GM11168 (cell line): ENCODE results near the gene GATD1.

Experiments used
- in situ Hi-C: fragments of 300-500 bp; cut with MboI; formaldehyde crosslinking; loops from one replicate; pipeline ENCODE4 v1.12.0; 2022; ENCODE audit warnings: low sequenced_read_pairs; ENCODE audit not compliant: unreplicated experiment

GATD1 gene, protein sequence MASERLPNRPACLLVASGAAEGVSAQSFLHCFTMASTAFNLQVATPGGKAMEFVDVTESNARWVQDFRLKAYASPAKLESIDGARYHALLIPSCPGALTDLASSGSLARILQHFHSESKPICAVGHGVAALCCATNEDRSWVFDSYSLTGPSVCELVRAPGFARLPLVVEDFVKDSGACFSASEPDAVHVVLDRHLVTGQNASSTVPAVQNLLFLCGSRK

GRCh38 chr11:777288-778255, at the start of gene GATD1:
Gene GATD1, minus strand, starts transcription at chr11:777487. Its CDS starts 25 bp downstream, at chr11:777462.
- in situ Hi-C loops, result no loop called here

- in situ Hi-C loops, result no loop called here
Observed at GRCh38 chr11:826836-827145, 49.5 kb upstream of the GATD1 start.

DNA sequence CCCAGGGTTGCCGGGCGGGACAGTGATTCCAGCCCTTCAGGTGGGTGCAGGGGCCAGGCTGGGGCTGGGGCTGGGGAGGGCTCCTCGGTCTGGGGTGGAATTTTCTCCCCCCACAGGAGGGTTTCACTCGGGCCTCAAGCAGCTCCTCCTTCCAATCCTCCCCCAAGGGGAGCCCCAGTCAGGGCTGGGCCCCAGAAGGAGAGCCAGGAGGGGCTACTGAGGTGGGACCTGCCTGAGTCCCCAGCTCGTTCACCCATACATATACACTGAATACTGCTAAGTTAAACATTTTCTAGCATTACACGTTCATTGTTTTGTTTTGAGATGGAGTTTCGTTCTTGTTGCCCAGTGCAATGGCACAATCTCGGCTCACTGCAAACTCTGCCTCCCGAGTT, 48.9 kb upstream of the GATD1 start:
- in situ Hi-C loops, result no loop called here

- in situ Hi-C loops, result no loop called here
Observed at GRCh38 chr11:825366-826226, 48.3 kb upstream of the GATD1 start.

- in situ Hi-C loops, result no loop called here
Observed at GRCh38 chr11:824942-825341, 47.7 kb upstream of the GATD1 start.

GRCh38 chr11:824292-824880, 47.1 kb upstream of the GATD1 start:
- in situ Hi-C loops, result no loop called here

DNA sequence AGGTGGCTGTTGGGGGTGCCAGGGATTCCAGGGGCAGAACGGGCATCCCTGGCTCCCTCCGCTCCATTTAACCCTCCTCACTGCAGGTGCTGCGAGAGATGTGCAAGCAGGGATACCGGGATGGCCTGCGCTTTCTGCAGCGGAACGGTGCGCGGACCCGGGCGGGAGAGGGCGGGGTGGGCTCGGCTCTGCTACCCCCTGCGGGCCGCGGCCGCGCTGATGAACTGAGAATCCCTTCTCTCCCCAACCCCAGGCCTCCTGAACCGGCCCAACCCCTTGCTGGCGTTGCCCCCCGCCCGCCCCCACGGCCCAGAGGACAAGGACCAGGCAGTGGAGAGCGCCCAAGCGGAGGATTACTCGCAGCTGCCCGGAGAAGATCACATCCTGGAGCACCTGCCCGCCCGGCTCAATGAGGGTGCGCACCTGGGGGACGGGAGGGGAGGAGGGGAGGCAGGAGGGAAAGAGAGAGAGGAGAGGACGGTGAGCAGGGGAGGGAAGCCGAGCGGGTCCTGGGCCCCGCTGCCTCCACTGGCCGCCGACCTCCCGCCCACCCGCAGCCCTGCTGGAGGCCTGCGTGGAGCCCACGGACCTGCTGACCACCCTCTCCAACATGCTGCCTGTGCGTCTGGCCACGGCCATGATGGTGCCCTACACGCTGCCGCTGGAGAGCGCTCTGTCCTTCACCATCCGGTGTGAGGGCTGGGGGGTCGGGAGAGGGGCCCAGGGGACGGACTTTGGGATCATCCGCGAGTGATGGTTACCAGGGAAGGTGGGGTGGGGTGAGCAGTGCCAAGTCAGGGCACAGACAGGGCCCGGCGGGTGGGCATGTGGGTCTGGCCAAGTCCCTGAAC, 46.4 kb upstream of the GATD1 start:
- in situ Hi-C loops, result no loop called here

DNA sequence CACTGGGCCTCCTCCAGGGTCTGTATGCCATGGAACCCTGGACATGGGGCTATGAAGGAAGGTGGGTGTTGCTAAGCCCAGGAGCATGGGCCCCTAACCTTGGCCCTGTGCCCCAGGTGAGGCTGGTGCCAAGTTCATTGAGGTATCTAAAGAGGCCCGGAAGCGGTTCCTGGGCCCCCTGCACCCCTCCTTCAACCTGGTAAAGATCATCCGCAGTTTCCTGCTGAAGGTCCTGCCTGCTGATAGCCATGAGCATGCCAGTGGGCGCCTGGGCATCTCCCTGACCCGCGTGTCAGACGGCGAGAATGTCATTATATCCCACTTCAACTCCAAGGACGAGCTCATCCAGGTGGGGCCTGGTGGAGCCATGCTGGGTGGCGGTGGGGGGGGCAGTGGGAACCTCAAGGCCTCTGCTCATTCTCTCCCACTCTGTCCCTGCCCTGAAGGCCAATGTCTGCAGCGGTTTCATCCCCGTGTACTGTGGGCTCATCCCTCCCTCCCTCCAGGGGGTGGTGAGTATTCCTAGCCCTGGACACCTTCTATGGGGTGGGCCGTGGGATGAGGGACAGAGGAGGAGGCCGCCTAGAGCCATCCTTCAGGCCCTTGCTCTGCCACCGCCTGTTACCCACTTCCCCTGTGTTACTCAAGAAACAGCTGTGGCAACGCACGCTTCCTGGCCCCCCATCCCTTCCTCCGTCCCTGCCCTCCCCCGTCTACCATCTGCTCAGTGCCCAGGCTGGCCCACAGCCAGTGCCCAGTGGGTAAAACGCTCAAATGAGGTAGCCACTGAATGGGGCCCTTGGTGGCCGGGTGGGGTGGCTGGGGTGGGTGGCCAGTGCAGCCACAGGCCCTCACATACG, 44.5 kb upstream of the GATD1 start:
- in situ Hi-C loops, result no loop called here

GRCh38 chr11:820655-821511, 43.6 kb upstream of the GATD1 start:
- in situ Hi-C loops, result no loop called here

DNA sequence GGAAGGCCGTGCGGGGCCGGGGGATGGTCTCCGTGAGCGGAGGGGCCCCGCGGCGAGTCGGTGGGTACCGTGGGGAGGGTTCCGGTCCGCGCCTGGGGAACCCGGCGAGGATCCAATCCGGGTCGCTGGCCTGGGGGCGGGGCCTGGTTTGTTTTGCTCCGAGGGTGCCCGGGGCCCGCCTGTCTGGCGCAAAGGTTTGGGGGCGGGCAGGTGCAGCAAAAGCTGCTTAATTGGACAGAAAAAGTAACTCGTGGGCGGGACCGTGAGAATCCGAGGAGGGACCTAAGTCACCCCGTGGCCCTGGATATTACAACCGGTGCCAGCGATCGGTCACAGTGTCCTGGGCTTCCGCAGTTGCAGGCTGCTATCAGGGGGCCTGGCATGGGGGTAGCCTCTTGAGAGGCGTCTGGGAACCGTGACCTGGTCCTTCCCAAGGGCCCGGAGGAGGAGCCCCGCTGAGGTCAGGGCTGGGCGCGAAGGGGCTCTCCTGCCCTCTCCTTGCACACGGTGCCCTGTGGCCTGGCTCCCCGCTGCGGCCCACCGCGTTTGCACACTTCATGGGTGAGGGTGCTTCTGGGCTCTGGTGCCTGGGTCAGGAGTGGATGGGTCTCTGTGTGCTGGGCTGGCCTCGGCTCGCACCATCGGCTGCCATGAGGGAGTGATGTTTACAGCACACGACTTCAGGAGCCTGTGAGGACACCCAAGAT, 42.8 kb upstream of the GATD1 start:
- in situ Hi-C loops, result no loop called here

DNA sequence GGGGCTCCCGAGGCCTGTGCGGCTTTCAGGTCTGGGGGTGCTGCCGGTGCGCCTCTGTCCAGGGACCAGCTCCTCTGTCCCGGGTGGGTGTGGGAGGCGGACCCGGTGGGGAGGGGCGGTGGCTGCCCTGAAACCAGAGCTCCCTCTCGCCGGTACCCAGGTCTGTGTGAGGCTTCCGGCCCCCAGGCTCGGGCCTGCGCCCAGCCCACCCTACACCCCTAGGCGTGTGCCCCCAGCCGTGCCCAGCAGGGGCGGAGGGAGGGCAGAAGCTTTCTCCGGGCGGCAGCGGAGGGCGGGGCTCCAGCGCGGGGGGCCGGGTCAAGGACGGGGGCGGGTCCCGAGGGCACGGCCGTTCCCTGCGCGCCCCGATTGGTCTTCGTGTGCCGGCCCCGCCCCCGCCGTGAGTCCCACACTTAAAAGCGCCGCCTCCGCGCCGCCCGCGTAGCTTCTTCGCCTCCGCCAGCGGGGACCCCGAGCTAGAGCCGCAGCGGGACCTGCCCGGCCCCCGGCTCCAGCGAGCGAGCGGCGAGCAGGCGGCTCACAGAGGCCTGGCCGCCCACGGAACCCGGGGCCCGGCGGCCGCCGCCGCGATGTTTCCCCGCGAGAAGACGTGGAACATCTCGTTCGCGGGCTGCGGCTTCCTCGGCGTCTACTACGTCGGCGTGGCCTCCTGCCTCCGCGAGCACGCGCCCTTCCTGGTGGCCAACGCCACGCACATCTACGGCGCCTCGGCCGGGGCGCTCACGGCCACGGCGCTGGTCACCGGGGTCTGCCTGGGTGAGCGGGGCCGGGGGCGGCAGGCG, 42.0 kb upstream of the GATD1 start:
- in situ Hi-C loops, result no loop called here

DNA sequence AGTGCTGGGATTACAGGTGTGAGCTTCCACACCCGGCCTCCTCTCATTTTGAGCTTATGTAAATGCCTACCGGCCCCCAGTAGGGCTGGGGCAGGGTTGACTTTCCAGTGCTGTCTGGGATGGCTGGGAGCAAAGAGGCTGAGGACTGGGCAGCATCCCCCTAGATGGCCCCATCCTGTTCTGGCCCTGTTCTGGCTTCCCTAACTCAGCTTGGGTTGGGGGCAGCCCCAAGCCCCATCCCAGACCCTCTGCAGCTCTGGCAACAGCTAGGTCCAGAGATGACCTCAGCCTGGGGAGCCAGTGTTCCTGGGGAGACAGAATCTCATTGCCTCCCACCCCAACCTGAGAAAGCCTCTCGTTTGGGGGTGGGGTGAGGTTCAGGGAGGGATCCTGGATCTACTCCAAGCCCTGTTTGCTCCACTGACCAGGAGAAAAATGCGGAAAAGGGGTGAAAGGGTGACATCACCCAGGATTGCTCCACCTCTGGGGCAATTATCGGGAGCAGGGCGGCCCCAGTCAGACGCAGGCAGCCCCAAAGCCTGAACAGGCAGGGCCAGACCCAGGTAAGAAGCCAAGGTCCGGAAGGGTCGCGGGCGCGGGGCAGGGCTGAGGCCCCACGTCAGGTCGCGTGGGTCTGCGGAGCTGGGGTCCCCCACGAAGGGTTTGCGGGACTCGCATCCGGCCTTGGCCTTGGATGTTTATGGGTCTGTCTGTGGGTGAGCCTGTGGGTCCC, 41.3 kb upstream of the GATD1 start, which contains the start of gene PNPLA2:
PNPLA2 (plus strand) TSS at position 519 of the 733 bp plus-strand sequence. CDS start 805 bp downstream, outside the sequence.
- in situ Hi-C loops, result no loop called here

DNA sequence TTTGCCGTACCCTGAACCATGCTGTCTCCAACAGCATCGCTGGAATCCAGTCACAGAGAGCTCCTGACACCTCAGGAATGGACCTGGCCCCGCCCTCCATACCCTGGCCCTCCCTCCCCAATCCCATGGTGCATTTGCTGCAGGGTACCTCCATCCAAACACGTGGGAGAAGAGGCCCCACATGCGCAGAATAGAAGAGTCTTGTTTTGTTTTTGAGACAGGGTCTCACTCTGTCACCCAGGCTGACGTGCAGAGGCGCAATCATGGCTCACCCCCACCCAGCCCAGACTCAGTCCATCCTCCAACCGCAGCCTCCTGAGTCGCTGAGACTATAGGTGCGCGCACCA, 39.1 kb upstream of the GATD1 start:
- in situ Hi-C loops, result no loop called here

DNA sequence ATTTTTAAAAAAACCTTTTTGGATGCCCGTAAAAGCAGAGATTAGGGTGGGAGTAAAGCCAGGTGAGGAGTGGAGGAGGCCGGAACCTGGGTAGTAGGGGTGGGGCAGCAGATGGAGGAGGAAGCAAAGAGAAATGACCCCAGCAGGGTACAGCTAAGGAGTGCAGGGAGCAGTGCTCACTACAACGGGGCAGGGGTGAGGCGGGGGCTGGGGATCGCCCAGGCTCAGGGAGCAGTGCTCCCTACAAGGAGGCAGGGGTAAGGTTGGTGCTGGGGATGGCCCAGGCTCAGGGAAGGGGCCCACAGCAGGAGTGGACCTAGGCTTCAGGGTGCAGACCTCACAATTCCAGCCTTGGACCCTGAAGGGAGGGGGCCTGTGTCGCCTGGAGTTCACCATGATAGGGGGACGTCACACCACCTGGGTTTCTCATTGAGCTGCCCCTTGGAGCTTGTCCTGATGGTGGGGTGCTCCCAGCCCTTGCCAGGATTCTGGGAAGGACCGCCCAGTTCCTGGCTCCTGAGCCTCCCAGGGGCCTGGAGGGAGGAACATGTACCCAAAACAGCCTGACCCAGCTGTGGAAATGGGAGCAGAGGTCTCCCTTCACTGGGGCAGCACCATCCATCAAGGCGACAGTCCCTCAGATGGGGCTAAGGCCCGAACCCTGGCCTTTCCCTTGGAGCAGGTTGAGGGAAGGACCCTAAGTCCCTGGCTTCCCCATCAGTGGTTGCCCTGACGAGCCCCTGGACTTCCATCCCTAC, 38.6 kb upstream of the GATD1 start:
- in situ Hi-C loops, result no loop called here
